Embryonic facial prominence (tissue), 1 donor: Measurements from ENCODE around the gene UTP4.
"Not testable (repeated sequence)": the region's sequence is repeated elsewhere in the genome, so short reads cannot be mapped to it uniquely, and the experiment has no call there.

Source experiments
- DNase-seq: peaks from one replicate; pipeline ENCODE4 v3.0.0-alpha.2; 2016; ENCODE audit errors: extremely low spot score

Gene UTP4

GRCh38 chr16:69131167-69131838 is 1.1 kb upstream of the UTP4 start:
- DNase-seq: peak; percentile 67

GRCh38 chr16:69131839-69132423 is 518 bp upstream of the UTP4 start:
- peak; percentile 74 for DNase-seq

- DNase-seq: no peak
Measured at GRCh38 chr16:69133373-69133954, 1.0 kb downstream of the UTP4 start.

DNA sequence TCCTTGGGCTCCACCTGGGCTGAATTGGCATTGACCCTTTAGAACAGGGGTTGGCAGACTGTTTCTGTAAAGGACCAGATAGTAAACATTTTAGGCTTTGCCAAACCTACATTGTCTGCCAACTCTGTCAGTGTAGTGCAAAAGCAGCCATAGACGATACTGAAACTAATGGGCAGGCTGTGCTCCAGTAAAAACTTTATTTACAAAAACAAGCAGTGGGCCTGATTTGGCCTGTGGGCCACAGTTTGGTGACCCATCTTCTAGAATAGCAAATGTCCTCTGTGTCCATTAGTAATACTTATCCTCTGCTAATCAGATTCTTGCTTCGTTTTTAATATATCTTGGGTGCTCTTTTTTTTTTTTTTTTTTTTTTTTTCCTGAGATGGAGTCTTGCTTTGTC is 6.2 kb downstream of the UTP4 start:
- no peak for DNase-seq

GRCh38 chr16:69139464-69139863 is 7.0 kb downstream of the UTP4 start:
- not testable (repeated sequence) for DNase-seq

DNA sequence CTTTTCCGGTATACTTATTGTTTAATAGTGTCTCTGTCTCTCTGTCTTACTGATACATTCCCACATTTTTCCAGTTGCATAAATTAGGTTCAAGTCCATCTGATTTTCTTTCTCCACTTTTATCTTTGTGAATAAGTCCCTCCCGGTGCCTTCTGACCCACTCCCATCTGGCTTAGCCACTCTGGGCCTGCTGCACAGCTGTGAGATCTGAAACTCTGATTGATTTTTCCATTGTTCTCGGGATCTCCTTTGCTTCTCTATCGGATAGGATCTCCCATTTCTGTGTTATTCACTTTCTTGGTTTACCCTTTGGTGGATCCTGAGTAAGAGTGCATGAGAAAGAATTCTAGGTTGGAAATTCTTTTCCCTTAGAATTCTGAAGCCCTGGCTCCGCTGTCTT is 8.6 kb downstream of the UTP4 start:
- DNase-seq: no peak

DNA sequence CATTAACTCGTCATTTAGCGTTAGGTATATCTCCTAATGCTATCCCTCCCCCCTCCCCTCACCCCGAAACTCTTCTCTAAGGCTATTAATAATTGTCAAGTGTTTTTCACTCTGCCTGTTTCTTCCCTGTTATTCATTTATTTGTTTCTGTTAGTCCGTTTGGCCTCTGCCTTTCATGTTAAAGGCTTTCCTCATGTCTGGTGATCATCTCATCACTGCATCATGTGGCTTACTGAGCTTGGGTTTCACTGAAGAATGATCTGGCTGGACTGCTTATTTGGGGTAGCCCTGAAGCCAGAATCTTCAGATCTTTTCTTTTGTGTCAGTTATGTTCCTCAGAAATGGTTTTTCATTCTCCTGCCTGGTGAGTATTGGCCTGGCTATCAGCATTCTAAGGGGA is 9.5 kb downstream of the UTP4 start:
- no peak for DNase-seq

DNA sequence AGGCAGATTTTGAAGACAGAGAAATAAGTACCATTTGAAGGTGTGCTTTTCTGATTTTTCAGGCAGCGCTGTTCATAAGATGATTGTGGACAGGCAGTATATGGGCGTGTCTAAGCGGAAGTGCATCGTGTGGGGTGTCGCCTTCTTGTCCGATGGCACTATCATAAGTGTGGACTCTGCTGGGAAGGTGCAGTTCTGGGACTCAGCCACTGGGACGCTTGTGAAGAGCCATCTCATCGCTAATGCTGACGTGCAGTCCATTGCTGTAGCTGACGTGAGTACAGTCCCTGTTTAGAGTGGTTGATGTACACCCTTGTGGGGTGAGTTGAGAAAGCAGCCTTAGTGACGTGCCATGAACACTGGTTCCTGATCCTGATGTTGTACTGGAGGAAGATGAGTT is 10.7 kb downstream of the UTP4 start:
- no peak for DNase-seq

- DNase-seq: no peak
Measured at GRCh38 chr16:69145658-69146057, 13.2 kb downstream of the UTP4 start.

- DNase-seq: not testable (repeated sequence)
Measured at GRCh38 chr16:69149621-69150020, 17.2 kb downstream of the UTP4 start.

GRCh38 chr16:69150146-69150865 is 17.9 kb downstream of the UTP4 start:
- peak; percentile 67 for DNase-seq

DNA sequence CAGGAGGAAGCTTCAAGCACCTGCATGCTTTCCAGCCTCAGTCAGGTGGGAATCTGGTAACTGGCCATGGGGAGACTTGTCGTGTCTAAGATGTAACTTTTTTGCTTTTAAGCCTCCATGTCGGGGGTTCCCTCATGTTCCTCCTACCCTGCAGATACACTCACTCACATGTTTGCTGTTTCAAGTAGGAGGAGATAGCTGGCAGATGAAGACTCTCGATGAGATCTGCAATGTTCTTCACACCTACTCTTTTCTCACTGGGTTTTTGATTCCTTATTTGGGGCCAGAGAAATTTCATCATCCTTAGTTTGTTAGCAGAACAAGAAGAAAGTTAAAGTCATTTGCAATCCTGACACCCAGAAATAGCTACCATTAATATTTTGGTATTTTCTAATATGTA is 24.7 kb downstream of the UTP4 start:
- DNase-seq: no peak

- no peak for DNase-seq
Measured at GRCh38 chr16:69160192-69160591, 27.7 kb downstream of the UTP4 start.

DNA sequence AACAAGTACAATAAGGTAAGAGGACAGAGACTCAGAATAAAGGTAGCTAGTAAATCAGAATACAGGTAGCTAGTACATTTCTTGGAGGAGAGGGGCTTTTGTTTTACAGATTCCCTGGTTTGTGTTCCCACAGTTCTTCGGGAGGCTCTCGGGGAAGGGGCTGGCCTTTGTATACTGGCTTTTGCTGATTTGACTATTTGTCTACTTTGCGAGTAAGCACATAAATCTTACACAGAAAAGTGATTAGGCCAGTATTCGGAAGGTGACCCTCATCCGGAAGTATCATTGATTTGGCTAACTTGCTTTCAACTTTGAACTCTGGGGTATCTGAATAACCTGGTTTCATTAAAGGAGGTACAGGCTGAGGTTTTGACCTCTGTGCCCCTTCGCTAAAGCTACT is 33.1 kb downstream of the UTP4 start:
- DNase-seq: no peak

GRCh38 chr16:69166221-69166833 is 33.9 kb downstream of the UTP4 start:
- no peak for DNase-seq

DNA sequence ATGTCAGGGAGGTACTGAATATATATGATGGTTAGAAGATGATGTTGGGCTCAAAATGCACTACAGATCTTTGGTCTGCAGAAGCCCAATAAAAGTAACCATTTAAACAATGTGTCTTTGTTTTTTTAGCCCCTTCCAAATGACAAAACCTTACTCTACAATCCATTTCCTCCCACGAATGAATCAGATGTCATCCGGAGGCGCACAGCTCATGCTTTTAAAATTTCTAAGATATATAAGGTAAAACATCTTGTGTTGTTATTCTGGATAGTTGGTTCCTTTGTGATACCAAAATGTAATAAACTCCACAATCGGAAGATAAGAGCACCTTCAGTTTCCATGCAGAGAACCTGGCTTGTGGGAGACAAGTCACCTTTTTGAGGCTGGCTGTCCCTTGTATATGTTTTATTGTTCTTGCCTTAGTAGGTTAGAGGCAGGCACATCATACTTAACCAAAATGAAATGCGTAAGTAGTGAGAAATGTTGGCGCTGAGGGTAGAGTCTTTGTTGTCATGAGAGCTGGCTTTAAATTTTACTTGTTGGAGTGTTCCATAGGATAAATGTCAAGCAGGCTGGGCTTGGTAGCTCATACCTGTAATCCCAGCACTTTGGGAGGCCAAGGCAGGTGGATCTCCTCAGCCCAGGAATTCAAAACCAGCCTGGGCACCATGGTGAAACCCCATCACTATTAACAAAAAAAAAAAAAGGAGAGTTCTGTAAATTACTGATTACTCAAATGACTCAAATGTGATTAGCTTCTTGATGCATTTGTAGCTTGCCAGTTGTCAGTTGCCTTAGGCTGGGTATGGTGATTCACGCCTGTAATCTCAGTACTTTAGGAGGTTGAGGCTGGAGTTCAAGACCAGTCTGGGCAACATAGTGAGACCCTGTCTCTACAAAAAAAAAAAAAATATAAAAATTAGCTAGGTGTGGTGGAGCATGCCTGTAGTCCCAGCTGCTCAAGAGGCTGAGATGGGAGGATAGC is 34.8 kb downstream of the UTP4 start:
- DNase-seq: no peak

DNA sequence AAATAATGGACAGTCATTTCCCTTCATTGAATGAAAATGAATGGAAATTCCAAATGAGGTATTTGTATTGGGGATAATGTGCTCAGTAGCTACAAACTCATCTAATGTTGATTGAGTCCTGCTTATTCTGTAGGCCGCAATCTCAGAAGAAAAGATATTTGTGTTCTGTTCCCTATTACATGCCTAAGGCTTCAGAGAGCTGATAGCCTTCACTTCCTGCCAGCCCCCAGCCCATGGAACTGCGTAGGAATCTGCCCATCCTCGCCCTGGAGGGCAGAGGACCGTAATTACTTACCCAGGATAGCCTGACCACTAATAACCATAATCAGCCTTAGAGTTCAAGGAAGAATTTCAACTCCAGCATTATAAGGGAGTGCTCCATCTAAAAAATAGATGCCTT is 36.6 kb downstream of the UTP4 start:
- DNase-seq: no peak

DNA sequence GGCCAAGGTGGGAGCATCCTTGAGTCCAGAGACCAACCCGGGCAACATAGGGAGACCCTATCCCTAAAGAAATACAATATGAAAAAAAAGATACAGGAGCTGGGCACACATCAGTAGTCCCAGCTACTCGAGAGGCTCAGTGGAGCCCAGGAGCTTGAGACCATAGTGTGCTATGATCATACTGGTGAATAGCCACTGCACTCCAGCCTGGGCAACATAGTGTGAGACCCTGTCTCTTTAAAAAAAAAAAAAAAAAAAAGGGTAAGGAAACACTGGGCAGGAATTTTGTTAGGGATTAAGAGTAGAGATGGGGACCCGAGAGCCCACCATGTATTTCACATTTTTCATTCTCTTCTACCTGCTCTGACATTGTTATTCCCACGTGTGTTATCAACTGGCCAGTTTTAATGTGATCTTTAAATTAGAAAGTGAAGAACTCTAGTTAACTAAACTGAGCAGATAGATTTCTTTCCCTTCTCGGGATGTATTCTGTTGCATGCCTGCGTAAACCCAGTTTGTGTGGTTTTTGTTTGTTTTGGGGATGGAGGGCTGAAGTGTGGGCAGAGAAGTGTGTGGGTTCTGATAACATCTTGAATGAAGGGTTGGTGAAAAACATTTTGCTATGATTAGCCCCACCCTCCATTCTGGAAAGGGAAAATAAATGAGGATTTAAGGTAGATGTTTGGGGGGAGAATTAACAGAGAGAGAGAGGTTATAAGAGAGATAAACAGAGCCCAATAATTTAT is 37.3 kb downstream of the UTP4 start:
- no peak for DNase-seq

- DNase-seq: peak; percentile 31
Measured at GRCh38 chr16:69171325-69172084, 39.1 kb downstream of the UTP4 start.
